HG03108 (cell line): ENCODE data around the gene DDR2.

Experiments used
- ATAC-seq: cut with Tn5 transposase; IDR thresholded peaks from one replicate; pipeline ENCODE4 v1.9.1; 2021; ENCODE audit warnings: moderate library complexity; ENCODE audit not compliant: unreplicated experiment

Gene DDR2

DNA sequence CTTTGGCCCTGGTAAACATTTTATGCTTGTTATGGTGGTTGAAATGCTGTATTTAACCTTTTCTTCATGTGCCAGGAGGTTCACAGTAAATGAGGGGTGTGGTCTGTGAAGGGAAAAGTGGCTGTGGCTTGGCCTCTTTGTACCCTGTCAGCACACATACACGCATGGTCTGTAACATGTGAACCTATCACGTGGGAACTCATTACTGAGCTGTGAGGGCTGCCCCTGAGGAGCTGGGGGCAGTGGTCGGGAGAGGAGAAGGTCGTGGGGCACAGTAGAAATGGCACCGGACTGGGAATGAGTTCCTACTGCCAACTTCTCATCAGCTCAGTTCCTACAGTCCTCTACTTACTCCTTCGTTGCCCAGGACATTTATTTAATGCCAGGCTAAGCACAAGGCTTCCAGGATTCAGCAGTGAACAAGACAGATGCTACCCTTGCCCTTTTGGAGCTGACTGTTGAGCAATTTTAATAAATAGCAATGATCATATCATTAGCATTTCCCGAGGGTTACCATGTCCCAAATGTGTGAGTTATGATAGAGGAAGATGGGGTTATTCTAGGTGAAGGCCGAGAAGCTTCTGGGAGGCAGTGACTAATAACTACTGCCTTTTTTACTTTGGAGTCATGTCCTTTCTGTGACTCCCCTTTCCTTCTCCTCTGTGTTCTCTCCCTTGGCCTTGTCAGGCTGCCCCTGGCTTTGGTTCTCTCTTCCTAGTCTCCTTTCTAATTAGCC is 38.8 kb downstream of the DDR2 start:
- ATAC-seq = no peak

GRCh38 chr1:162671664-162672410 is 39.6 kb downstream of the DDR2 start:
- no peak for ATAC-seq

DNA sequence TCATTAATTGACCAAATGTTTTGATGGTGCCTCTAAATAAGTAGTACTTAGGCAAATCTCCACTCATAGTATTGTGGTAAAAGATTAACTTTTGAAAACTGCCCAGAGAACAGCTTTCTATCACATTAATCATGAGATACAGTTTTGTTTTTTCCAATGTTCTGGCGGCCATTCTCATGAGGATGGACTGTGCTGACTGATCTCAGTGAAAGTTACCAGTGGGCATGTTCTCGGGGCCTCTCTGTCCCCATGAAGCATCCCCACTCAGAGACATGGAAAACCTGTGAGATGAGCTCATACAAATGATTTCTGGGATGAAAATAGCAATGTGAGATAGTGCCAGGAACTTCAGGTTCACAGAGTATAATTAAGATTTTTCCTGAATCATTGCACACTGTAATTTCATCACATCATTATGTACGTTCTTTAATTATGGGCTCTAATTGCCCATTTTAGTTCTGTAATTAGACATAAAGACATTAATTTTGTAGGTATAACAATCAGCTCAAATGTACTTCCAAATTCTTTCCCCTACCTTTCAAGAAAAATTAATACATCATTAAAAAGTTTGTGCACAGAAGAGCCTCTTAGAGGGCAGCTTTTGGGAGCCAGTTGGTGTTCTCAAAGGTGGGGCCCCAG is 40.5 kb downstream of the DDR2 start:
- no peak for ATAC-seq

DNA sequence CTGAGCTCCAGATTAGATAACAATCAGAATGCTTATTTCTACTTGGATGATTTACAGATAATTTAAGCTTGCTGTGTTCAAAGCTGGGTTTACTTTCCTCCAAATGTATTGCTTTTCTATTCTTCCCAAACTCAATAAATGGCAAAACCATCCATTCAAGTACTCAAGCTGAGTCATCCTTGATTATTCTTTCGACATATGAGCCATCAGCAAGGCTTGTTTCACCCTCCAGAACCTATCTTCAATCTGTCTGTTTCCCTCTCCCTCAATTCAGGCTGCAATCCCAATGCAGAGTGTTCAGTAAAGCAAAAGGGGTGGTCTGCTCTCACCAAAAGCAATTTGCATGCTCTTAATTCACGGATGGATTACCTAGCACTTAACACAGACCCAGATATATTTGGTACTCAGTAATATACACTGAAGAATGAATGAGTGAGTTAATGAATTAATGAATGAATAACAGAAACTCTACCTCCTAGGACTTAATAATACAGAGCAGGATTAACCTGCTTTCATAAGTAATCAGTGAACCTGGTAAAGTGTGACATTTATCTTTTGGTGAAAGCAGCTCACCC is 41.9 kb downstream of the DDR2 start:
- ATAC-seq = no peak

DNA sequence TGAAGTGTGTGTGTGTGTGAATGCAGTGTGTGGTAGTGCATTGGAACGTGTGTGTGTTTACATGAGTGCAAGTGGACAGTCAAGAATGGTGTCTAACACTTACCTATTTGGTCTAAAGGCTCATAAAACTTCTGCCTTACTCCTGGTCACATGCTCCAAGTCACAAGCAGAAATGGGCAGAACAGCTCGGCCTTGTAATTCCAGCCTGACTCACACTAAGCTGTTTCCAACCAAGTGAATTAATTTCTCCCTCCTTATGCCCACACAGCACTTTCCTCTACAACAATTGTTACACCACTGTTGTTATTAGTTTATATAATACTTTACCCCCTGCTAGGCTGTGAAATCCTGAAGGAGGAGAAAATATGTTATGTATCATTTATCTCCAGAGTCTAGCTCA is 43.8 kb downstream of the DDR2 start:
- ATAC-seq = no peak

- ATAC-seq = no peak
These were observed 44.5 kb downstream of the DDR2 start for GRCh38 chr1:162676750-162677149.

DNA sequence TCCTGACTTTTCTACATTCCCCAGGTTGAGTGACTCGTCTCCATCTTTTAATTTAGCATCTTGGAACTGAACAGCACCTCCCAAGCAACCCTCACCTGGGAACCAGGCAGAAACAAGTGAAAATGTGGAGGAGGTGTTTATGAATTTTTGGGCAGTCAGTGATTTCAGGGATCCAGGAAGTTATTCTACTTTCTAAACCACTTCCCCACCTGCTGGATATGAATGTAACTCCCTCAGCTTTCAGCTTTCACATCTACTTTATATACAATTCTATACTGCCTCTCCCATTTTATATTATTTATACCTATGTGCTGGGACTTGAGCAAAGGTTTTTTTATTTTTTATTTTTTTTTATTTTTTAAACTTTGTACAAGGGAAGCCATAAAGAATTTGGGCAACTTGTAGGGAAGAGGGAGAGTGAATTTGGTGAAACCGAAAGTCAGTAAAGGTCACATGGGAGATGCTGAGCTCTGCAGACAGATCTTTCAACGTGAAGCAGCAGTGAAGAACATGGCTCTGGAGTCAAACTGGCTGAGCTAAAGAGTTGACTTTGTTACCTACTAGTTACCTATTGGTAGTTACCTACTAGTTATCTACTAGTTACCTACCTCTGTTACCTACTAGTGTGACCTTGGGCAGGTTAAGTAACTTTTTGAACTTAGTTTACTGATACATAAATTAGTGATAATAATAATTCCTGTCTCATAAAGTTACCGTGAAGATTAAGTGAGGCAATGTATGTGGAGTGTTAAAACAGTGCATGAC is 45.5 kb downstream of the DDR2 start:
- no peak for ATAC-seq

DNA sequence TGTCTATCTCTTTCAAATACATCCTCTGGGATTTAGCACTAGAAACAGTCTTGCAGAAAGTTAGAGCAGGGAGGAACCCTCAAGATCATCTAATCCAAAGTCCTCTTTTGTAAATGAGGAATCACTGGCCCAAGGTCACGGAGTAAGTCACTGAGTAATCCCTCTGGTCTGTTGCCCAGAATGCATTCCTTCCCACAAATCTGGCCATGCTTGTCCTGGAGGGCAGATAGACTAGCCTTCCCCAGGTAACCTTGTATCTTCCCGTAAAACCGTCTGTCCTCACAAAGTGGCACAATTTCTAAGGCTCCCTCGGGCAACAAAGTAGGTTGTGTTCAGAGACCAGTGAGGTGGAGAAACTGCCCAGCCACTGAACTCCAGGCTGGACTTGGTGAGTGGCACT is 46.2 kb downstream of the DDR2 start:
- no peak for ATAC-seq

- ATAC-seq = no peak
These were observed 47.0 kb downstream of the DDR2 start for GRCh38 chr1:162679298-162679697.

DNA sequence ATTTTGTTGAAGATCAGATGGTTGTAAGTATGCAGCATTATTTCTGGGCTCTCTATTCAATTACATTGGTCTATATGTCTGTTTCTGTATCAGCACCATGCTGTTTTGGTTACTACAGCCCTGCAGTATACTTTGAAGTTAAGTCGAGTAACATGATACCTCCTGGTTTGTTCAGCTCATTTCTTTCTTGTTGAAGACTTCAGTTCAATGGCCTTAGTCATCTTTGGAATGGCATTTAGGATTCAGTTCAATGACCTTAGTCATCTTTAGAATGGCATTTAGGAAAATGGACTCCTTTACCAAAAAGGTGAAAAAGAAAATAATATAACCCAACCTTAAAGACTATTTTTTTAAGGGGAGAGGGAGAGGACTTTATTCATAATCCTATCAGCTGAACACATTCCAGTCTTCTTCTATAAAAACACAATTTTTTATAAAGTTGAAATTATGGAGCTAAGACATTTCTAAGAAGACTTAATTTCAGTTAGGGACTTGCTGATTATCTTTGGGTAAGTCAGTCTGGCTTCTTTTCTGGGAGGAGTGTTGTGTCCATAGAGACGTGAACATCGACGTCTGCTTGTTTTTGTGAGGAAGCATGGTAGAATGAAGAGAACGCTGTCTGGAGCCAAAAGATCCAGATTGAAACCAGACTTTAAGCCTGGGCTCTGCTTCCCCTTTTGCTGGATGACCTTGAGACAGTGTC is 48.3 kb downstream of the DDR2 start:
- no peak for ATAC-seq

GRCh38 chr1:162681122-162681436 is 48.8 kb downstream of the DDR2 start:
- no peak for ATAC-seq

DNA sequence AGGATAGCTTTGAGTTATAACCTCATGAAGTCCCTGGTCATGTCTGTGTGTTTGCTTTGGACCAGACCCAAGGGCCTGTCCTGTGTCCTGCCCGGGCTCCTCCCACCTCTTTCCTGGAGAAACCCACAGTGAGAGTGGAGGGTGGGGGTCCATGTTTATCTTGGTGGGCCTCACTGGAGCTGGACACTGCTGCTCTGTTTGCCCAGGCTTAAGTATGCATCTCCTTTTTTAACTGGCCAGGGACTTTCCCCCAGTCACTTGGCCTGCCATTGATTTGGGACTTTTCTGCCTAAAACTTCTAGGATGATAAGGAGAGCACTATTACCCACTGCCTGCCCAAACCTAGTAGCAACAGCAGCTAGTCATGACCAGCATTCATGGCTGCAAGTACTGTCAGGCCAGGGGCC is 49.8 kb downstream of the DDR2 start:
- no peak for ATAC-seq

DNA sequence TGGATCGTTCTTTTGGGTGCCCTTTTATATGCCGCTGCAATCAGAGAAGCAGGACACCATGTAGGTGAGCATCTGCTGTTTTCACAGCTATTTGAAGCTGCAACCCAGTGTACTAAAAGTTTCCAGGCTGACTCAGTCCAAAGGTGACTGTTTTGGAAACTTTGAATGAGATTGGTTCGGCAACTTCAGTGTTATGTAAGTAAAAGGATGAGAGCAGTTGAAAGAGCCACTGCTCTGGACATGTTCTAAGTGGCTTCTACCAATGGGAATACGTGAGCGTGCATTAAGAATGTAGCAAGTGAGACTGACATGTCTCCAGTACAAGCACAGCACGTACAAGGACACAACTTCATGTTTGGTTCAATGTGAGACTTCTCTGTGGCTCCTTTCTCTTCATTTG is 55.6 kb downstream of the DDR2 start:
- no peak for ATAC-seq

- ATAC-seq = no peak
These were observed 56.3 kb downstream of the DDR2 start for GRCh38 chr1:162688521-162688920.

DNA sequence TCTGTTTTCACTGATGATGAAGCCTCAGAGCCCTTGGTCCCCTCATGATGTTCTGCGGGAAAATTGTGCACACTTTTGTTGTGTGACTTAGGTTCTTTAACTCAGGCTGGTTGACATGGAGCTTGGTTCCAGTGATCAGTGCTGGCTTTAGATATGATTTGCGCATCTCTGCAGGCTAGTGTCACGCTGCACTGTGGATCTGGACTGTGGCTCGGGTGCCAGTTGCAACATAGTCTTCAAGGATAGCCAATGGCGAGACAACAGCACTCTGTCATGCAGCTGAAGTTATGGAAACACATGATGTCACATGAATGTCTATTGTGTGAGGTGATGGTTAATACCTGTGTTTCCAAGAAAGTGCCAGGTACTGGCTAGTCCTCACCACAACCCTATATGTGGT is 56.7 kb downstream of the DDR2 start:
- no peak for ATAC-seq

GRCh38 chr1:162689745-162690671 is 57.7 kb downstream of the DDR2 start:
- no peak for ATAC-seq

- ATAC-seq = no peak
These were observed 58.6 kb downstream of the DDR2 start for GRCh38 chr1:162690672-162691434.

- ATAC-seq = no peak
These were observed 59.8 kb downstream of the DDR2 start for GRCh38 chr1:162691999-162692575.
